ENCODE data around the gene CIRBP. TPM values are rescaled to one million over a fixed set of nuclear protein-coding genes. Genes with fewer than 3 reads are reported as not detected.
A peak's percentile ranks its signal among the peaks of the same experiment; 100 is the strongest.

The CIRBP gene
- polyA plus RNA-seq, 3 donors: 778 to 993 (median 799) TPM

DNA sequence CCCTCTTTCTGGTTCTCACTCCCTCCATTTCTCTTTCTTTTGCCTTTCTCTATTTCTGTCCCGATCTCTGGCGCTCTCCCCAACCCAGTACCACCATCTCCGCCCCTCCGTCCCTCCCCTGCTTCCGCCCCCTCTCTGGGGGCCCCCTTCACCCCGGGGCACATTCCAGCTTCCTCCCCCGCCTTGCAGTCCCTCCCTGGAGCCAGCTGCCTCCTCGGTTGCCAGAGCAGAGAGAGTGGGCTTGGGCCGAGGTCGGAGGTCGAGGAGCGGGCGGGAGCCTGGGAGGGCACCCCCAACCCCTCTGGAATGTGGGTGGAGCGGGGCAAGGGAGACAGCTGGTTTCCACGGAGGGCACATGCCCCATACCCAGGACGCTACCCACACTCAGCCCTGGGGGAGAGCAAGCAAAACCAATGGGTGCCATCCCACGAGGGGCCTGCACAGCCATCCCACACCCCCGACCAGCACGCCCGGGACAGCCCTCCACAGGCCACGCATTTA, 6.5 kb upstream of the CIRBP start:
- DNase-seq: no peak

DNA sequence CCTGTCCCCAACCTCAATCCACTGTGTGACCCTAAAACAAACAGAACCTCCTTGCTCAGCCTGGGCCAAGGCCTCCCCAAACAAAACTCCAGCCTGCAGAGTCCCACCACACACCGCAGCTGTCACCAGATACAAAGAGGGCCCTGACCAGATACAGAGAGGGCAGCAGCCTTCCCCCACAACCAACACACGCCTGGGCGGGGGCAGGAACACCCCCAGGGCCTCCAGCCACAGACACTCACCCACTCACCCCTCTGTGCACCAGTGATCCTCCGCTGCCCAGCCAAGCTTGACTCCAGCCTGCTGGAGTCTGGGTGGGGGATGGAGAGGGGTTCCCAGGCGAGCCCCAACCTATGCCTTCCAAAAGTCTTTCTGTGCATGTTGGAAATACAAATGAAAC, 5.9 kb upstream of the CIRBP start:
- DNase-seq: no peak

DNA sequence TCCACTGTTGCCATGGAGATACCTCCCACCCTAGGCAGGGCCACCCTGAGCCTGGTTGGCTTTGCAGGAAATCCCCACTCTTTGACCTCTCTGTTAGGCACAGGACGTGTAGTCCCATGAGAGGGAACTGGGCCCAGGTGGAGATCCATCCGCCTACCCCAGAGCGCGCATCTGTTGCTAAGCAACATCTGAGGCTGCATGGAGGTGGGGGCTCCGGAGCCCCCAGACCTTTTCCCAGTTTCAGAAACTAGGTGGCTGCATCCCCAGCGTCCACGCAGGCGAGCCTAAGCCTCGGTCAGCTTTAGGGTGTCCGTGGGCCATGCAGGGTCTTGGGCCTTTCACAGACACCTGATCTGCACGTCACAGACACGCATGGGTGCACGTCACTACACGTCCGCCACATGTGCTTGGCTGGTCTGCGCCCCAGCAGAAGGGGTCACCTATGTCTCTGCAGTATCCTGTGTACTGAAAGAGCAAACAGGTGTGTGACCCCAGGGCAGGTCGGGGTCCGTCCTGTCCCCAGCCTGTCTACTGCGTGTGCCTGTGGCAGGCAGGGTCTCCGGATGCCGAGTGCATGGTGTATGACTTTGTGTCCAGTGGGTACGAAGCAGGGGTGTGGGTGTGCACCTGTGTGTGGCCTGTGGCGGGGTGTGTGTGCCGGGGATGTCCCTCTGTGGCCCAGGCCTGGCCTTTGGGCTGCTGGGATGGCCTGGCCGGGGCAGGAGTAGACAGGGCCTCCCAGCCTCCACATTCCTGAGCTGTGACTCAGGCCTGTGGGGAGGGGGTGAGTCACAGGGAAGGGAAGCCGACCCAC, 4.1 kb upstream of the CIRBP start:
- no peak for DNase-seq

DNA sequence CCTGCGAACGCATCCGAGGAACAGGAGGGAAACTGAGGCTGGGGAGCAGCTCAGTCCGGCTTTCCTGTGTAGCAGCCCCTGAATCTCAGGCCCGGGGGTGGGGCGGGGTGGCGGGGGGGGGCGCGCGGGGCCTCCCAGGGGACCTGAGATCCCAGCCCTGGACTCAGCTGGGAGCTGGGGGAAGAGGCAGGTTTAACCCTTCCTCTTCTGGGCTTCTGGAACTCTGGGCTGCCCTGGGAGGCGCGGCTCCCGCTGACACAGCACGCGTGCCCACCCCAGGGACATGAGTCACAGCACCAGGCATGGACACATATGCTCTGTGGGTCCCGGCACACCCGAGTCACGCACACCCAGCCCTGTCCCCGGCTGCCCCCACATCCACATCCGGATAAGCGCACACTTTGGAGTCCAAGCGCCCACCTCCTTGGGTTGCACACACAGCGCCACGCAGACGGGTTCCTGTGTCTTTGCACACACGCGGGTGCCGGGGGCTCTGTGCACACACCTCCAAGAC, 3.5 kb upstream of the CIRBP start:
- DNase-seq: no peak

DNA sequence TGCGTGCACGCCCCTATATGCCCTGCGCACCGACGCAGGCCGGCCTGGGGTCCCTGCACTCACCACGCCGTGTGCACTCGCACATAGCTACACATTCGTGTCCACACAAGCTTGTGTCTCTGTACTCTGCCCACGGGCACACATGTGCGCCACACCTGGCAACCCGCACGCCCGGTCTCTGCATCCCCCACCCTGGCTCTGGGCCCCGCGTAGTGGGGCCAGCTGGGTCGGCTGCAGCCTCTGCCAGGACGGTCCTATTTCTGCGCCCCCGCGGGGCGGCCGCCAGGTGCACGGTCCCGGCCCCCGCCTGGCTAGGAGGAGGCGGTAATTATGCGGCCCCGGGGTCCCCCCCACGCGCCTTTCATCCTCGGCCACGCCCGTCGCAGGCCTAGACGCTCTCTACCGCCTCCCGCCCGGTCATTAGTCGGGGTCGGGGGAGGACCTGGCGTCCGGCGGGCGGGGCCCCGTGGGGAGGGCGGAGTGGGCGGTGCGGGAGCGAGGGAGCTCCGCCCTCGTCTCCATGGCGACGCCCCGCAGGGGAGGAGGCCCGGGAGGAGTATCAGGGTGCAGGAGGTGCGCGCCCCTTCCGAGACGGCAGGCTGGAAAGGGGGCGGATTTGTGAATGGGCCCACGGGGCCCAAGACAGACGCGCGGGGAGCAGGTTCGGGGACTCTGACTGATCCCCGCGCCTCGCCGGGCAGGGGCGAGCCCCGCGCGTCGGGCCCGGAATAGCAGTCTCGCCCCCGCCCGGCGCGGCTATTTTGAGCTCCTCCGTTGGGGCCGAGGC, 2.8 kb upstream of the CIRBP start:
- DNase-seq: no peak

DNA sequence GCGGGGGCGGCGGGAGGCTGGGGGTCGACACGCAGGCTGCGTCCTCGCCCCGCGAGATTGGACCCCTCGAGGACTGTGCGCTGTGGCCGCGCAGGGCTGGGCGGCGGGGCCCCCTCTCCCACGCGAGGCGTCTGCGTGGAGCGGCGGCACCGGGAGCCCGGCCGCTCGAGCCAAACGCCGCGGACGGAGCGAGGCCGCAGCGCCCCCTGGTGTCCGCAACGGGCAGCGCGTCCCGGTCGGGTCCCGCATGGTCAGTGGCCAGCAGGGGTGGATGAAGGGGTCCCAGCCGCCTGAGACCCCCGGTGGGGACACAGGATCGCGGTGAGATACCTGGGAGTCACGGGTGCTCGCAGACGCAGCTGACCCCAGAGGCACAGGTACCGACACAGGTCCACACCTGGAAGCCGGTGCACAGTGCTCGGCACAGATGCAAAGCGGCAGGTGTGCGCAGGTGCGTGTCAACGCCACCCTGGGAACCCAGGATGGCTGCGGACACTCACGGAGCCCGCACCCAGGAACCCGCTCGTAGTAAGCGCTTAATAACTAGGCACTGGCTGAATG, 2.1 kb upstream of the CIRBP start:
- DNase-seq: no peak

DNA sequence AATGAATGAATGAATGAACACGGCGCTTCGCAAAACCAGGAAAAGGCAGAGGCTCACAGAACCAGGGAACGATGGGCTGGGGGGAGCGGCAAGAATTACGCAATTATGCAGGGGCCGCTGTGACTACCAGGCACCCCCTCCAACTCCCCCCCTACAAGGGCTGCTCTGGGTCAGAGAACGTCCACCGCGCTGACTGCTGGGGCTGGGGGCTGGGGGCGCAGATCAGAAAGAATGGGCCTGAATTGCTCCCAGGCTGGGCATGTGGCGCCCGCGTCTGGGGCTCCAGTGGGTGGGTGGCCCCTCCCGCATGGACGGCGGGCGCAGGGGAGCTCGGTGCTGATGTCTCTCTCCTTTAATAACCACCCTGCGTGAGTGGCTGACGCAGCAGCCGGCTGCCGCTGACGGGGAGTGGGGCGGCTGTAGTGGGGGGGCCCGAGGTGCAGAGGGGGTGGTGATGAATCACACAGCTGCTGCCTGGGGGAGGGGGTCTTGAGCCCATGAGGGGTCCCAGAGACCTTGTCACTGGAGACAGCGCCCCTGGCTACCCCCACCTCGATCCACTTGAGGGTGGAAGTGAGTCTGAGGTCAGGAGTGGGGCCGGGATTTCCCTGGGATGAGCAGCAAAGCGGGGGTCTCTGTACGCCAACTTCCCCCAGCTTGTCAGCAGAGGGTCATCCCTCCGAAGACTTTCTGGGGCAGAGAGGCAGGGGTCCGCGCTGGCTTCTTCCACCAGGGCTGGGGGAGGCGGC, 1.5 kb upstream of the CIRBP start:
- no peak for DNase-seq

DNA sequence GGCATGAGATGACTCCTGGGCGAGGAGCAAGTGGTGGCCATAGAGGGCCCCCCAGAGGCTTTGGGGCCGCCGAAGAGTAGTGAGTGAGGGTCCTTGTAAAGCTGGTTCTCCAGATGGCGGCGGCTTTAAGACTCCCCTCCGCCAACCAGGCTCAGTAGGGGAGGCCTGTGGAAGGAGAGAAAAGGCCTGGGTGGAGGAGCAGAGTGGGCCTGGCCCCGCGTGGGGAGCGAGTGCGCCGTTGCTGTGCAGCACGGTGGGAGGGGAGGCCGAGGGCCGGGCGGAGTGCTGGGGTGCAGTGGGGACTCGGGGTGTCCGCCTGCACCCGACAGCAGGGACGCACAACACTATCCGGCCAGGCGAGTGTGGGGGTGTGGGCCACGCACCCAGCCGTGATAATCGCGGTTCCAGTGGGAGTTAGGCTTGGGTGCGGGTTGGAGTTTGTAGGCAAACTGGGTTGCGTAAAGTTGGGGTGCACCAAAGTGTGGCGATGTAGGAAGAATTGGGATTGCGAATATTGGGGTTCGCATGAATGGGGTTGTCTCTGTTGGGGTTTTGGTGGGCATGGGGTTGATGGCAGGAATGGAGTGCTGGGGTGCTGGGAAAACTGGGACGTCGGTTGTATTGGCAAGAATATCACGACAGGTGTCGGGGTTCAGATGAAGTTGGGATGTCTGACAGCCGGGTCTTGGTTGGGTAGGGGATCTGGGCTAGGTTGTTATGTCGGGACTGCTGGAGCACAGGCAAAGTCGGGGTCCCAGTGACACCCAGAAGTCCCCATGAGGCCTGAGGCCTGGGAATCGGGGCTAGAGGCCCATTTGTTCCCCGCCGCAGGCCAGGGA, 687 bp upstream of the CIRBP start:
- DNase-seq: no peak

DNA sequence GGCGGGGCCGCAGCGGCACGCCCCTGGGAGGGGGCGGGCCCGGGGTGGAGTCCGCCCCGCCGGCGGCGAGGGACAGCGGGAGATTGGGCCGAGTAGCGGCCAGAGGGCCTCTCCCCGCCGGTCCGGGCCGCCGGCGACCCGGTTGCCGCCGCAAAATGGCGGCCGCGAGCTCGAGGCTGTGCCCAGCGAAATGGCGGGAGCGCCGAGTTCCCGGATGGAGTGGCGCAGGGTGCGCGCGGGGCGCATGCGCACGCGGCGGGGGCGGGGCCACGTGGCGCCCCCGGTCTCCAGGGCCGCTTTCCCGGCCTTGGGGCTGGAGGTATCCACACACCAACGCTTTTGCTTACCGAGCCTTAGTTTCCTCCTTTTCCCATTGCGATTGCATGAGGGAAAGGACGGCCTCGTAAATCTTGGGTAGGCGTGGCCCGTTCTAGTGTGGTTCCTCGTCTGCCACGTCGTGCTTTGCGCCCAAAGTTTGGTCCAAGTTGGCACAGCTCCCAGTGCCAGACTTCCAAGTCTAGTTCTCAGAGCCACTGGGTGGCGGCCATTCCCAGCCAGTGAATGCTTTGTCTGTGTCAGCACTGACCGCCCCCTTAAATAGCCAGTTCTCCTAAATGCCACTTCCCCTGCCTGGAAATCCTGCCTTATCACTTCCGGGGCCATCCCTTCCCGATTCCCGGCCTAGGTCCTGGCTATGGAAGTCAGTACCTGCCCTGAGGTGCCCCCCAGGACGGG, 513 bp downstream of the CIRBP start:
- DNase-seq: peak; percentile 85

DNA sequence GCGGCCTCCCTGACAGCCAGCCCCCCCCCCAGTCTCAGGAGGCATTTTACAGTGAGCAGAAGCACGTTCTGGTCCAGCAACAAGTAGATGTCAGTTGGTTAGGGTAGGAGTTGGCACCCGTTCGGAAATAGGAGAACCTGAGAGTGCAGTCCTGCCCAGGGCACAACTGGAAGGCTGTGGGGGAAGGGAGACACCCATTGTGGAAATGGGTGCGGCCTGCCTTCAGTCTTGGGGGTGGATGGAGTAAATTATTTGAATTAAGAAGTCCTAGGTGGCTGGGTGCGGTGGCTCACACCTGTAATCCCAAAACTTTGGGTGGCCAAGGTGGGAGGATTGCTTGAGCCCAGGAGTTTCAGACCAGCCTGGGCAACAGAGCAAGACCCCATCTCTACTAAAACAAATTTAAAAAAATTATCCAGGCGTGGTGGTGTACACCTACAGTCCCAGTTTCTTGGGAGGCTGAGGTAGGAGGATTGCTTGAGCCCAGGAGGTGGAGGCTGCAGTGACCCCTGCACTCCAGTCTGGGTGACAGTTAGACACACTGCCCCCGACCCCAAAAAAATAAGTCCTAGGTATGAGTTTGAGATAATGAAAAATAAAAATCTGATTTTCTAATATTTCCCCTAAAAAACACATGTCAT, 1.2 kb downstream of the CIRBP start:
- no peak for DNase-seq

DNA sequence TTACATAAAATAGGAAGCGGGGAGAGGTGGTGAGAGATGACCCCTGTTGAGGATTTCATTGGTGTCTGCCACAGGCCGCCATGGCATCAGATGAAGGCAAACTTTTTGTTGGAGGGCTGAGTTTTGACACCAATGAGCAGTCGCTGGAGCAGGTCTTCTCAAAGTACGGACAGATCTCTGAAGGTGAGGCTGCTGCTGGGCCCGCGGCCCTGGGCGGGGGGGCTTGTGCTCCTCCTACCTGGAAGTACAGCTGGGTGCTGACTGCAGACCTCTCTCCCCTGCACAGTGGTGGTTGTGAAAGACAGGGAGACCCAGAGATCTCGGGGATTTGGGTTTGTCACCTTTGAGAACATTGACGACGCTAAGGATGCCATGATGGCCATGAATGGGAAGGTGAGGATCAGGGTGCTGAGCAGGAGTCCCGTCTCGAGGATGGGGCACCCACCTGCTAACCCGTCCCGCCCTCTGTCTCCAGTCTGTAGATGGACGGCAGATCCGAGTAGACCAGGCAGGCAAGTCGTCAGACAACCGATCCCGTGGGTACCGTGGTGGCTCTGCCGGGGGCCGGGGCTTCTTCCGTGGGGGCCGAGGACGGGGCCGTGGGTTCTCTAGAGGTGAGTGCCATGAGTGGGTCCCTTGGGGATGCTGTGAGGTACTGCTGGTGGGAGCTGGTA, 1.9 kb downstream of the CIRBP start:
- DNase-seq: no peak

DNA sequence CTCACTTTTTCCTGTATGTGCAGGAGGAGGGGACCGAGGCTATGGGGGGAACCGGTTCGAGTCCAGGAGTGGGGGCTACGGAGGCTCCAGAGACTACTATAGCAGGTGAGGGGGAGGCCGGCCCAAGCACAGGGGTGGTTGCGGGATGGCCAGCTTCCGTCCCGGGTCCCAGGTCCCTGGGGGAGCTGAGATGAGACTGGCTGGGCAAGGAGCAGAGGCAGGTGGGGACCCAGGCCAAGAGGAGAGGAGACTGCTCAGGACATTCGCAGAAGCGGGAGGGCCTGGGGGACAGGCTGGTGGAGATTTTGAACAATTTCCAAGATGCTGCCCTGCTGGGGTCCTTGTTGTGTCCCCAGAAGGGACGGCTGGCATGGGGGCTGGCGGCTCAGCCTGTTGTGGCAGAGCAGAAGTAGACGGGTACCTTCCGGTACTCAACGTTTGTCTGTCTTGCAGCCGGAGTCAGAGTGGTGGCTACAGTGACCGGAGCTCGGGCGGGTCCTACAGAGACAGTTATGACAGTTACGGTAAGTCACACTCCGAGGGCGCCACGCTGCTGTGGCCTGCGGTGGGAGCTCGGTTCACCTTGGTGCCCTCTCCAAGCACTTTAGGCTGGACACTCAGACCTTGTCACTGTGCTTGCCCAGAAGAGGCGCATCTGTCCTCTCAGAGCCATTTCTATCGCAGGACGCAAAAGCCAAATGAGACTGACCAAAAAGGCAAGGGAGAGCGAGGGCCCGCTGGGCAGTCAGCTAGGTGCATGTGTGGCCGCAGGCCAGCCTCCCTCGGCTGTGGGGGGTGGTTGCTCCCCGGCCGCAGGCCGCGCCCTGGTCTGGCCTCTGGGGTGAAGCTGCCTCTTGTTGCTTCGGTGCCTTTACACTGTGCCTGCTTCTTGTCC, 2.6 kb downstream of the CIRBP start:
- DNase-seq: no peak

DNA sequence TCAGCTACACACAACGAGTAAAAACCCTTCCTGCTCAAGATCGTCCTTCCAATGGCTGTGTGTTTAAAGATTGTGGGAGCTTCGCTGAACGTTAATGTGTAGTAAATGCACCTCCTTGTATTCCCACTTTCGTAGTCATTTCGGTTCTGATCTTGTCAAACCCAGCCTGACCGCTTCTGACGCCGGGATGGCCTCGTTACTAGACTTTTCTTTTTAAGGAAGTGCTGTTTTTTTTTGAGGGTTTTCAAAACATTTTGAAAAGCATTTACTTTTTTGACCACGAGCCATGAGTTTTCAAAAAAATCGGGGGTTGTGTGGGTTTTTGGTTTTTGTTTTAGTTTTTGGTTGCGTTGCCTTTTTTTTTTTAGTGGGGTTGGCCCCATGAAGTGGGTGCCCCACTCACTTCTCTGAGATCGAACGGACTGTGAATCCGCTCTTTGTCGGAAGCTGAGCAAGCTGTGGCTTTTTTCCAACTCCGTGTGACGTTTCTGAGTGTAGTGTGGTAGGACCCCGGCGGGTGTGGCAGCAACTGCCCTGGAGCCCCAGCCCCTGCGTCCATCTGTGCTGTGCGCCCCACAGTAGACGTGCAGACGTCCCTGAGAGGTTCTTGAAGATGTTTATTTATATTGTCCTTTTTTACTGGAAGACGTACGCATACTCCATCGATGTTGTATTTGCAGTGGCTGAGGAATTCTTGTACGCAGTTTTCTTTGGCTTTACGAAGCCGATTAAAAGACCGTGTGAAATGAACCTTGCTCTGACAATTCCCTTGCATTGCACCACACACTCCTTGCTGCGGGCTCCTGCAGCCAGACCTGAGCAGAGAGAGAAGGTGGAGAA, 3.5 kb downstream of the CIRBP start:
- no peak for DNase-seq

DNA sequence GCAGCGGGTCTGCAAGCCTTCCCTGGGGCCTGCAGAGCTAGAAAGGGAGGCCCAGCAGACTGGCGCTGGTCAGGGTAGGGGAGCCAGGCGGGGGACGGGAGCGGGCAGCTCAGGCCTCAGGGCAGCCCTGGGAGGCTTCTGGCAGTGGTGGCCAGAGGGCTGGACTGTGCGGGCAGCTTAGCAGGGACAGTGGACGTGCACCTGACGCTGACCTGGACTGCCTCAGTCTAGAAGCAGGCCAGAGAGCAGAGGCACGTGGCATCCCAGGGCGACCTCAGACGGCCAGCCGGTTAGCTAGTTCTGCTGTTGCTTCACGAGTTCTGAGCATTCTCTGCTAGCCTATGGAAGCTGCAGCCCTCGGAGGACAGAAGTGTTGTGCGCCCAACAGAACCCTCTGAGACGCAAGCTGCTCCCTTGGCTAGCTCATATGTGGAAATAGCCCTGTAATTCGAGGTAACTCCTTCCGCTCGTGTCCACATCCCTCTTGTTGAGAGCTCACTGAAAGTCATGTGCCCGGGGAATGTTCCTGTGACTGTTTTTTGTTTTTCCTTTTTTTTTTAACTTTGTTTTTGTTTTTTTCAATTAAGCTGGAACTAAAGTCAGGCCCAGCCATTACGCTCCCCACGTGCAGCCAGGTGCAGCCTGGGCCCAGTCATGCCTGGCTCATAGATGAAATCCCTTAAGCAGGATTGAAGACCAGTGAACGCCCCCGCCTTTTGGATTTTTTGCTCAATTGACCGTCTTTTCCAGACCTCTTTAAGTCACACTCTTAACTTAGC, 4.3 kb downstream of the CIRBP start:
- no peak for DNase-seq

DNA sequence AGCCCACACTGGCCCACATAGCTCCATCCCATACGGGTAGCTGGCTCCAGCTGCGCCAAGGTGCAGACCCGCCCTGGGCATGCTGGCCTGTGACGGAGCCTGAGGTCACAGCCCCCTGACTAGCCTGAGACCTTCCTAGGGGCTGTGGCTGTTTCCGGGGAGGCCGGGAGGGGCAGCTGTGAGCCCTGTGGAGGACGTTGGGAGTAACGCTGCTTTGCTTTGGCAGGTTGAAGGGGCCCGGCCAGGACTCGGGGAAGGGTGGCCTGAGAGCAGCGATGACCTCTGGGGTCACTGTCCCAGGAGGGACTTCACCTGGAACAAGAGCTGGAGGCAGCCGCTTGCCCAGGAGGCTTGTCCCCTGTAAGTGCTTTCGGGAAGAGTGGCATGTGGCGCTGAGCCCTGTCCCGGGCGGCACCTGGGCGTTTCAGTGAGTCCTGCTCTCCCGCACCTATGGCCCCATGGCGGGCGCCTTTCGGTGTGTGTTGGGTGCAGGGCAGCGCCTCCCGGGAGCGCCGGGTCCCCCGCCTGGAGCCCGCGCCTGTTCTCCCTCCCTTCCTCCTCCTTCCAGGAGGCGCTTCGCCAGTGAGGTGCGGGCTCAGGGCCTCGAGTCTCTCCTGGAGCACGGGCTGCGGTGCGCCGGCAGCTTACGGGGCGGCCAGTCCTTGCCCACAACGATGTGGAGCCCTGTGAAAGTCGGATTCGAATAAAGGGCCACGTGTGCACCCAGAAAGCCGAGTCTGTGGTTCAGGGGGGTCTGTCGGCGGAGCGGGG, 5.1 kb downstream of the CIRBP start:
- no peak for DNase-seq
